K562 (cell line): ENCODE results near the gene CD3D. TPM values are rescaled to one million over a fixed set of nuclear protein-coding genes. Genes with fewer than 3 reads are reported as not detected.

Source experiments
- AFF4 ChIP-seq: sonication (generic); formaldehyde crosslinking; IDR thresholded peaks from 2 replicates; pipeline ENCODE4 v1.8.0; 2023; ENCODE audit warnings: mild to moderate bottlenecking, missing genetic modification reagents
- ATF6 ChIP-seq: sonication (generic); formaldehyde crosslinking; IDR thresholded peaks from 2 replicates; pipeline ENCODE4 v1.4.0; 2020; ENCODE audit warnings: mild to moderate bottlenecking, missing genetic modification reagents
- CBFB ChIP-seq: sonication (generic); formaldehyde crosslinking; IDR thresholded peaks from 2 replicates; pipeline ENCODE4 v1.4.0; 2020; ENCODE audit warnings: mild to moderate bottlenecking, missing genetic modification reagents
- EP300 ChIP-seq: IDR thresholded peaks from 2 replicates; pipeline ENCODE4 v1.6.1; 2012; ENCODE audit warnings: low read length, improper control_type of control experiment
- ILK ChIP-seq: fragments of 450-650 bp; IDR thresholded peaks from 2 replicates; pipeline ENCODE4 v1.6.1; 2016; ENCODE audit warnings: missing genetic modification characterization, low read depth, mild to moderate bottlenecking, missing compliant biosample characterization, moderate library complexity, borderline replicate concordance
- MNT ChIP-seq, 2 experiments: fragments of 450-650 bp; conservative IDR thresholded peaks; 2 replicates each; pipeline ENCODE4 v1.6.1; 2017; ENCODE audit warnings: mild to moderate bottlenecking in 2 of 2, moderate library complexity in 2 of 2
- PURB ChIP-seq: sonication (generic); formaldehyde crosslinking; IDR thresholded peaks from 2 replicates; pipeline ENCODE4 v1.9.0; 2021; ENCODE audit warnings: low read depth, mild to moderate bottlenecking, missing genetic modification reagents
- TAF15 ChIP-seq: fragments of 200-400 bp; formaldehyde crosslinking; IDR thresholded peaks from 2 replicates; pipeline ENCODE4 v1.6.1; 2017; ENCODE audit warnings: mild to moderate bottlenecking, low read depth, low read length, moderate library complexity
- ZBTB1 ChIP-seq: sonication (generic); formaldehyde crosslinking; IDR thresholded peaks from 2 replicates; pipeline ENCODE4 v1.8.1; 2023; ENCODE audit warnings: missing genetic modification reagents, low read depth, mild to moderate bottlenecking, borderline replicate concordance
- ZNF280A ChIP-seq: fragments of 450-650 bp; IDR thresholded peaks from 2 replicates; pipeline ENCODE4 v1.6.1; 2018; ENCODE audit warnings: mild to moderate bottlenecking, low read depth; ENCODE audit not compliant: partially characterized antibody
- polyA plus RNA-seq, 8 experiments: library from polyadenylated mRNA; depleted of rRNA in 4 of 8; stranded (reverse) in 5 of 8; unstranded in 3 of 8; fragments of >200 nt; fragmentation: Nextera tagmentation in 2 of 8; fragmentation: Illumina TruSeq in 1 of 8; extraction: Ambion mirVana in 2 of 8; extraction: Trizol in 1 of 8; gene quantifications; 2 replicates each; pipeline versions ENCODE4 v1.2.1 to v1.2.3, GENCODE V29; 2011 to 2014; ENCODE audit warnings: inconsistent platforms in 1 of 8, missing spikeins in 1 of 8
- total RNA-seq, 7 experiments: library from RNA; depleted of rRNA in 6 of 7; stranded (reverse); fragments of >200 nt in 6 of 7; fragmentation: Illumina TruSeq in 2 of 7; extraction: Trizol in 2 of 7; gene quantifications; 2 replicates each; pipeline versions ENCODE4 v1.2.1 to v1.2.3, GENCODE V29; 2011 to 2021; ENCODE audit warnings: low replicate concordance in 1 of 7
- TF ChIP-seq, protein P1 (sequence below): fragments of 250-450 bp; sonication (Bioruptor Pico); IDR thresholded peaks from 2 replicates; pipeline ENCODE4 v1.5.1; 2021; ENCODE audit warnings: mild to moderate bottlenecking
- TF ChIP-seq, protein P2 (sequence below): fragments of 250-450 bp; sonication (Bioruptor Pico); IDR thresholded peaks from 2 replicates; pipeline ENCODE4 v1.9.0; 2021; ENCODE audit warnings: mild to moderate bottlenecking
- TF ChIP-seq, protein P3 (sequence below): fragments of 450-650 bp; formaldehyde crosslinking; IDR thresholded peaks from 2 replicates; pipeline ENCODE4 v1.4.0; 2020; ENCODE audit warnings: mild to moderate bottlenecking, moderate library complexity

Gene CD3D
- total and polyA plus RNA-seq, 9 of the 15 experiments (the other 6 are each of a cell fraction or from before 2014, with no cell fraction given), result 36.2 to 238 (median 67.1) TPM

DNA sequence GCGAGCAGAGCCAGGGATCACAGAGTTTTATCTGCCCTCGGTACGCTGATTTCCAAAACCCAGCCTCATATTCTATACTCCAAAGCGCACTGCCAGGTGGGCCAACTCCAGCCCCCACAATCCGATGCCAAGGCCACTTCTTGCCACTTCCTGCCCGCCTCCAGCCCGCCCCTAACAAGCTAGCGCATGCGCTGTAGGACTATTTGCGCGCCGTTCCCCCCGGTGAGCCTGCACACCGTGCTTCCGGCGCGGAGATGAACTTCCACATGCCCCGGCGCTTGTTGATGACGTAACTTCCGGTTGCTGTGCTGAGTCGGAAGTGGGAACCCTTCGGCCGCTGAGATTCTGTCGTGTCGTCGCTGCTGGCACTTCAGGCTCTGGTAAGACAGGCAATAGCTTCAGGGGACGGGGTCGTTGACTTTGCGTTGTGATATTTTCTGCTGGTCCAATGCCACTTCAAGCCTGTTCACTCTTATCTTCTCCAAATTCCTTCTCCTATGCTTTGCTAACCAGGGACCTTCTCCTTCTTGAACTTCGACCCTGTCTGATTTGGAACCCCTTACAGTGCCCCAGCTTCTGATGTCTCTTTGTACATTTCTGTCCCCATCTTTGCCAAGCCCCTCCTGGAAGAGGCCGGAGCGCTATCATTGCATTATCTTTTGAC is 16.9 kb upstream of the CD3D start, which contains the start of gene UBE4A (continued):
- TF ChIP-seq ZNF280A (no peak), TAF15 (no peak), MNT (conservative IDR thresholded peaks at IDR 0.05) (peak; percentile 84 to 94; a peak in 3 of 4 replicates), ATF6 (CRISPR knock-in tag) (no peak), PURB (no peak), ZBTB1 (CRISPR knock-in tag) (no peak), ILK (tag) (no peak), AFF4 (CRISPR knock-in tag) (no peak), CBFB (CRISPR knock-in tag) (no peak), EP300 (peak; percentile 28; the same call in 1 of the 2 replicates)
- TF ChIP-seq, protein P1, sequence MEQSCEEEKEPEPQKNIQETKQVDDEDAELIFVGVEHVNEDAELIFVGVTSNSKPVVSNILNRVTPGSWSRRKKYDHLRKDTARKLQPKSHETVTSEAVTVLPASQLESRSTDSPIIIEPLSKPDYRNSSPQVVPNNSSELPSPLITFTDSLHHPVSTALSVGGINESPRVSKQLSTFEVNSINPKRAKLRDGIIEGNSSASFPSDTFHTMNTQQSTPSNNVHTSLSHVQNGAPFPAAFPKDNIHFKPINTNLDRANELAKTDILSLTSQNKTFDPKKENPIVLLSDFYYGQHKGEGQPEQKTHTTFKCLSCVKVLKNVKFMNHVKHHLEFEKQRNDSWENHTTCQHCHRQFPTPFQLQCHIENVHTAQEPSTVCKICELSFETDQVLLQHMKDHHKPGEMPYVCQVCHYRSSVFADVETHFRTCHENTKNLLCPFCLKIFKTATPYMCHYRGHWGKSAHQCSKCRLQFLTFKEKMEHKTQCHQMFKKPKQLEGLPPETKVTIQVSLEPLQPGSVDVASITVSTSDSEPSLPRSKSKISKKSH, result no peak
- TF ChIP-seq, protein P2, sequence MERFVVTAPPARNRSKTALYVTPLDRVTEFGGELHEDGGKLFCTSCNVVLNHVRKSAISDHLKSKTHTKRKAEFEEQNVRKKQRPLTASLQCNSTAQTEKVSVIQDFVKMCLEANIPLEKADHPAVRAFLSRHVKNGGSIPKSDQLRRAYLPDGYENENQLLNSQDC, result no peak
- TF ChIP-seq, protein P3, sequence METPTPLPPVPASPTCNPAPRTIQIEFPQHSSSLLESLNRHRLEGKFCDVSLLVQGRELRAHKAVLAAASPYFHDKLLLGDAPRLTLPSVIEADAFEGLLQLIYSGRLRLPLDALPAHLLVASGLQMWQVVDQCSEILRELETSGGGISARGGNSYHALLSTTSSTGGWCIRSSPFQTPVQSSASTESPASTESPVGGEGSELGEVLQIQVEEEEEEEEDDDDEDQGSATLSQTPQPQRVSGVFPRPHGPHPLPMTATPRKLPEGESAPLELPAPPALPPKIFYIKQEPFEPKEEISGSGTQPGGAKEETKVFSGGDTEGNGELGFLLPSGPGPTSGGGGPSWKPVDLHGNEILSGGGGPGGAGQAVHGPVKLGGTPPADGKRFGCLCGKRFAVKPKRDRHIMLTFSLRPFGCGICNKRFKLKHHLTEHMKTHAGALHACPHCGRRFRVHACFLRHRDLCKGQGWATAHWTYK (CRISPR knock-in tag), result no peak
